Skin epidermis (tissue), 12 donors: Measurements from ENCODE around the gene HNF1B.
"Not testable (repeated sequence)": the region's sequence is repeated elsewhere in the genome, so short reads cannot be mapped to it uniquely, and the experiment has no call there.

ENCODE experiments used
- H3K27ac ChIP-seq, 21 experiments: fragments of 200-600 bp; sonication (generic) in 11 of 21; one replicate each; pipeline ENCODE4 v1.5.0; 2020; ENCODE audit warnings: mild to moderate bottlenecking in 3 of 21, inconsistent platforms in 2 of 21, moderate library complexity in 2 of 21
- H3K4me3 ChIP-seq, 7 experiments: fragments of 200-600 bp; sonication (generic) in 2 of 7; one replicate each; pipeline ENCODE4 v1.5.0; 2020; ENCODE audit warnings: inconsistent platforms in 2 of 7, mild to moderate bottlenecking in 2 of 7, moderate library complexity in 1 of 7

Gene HNF1B, protein sequence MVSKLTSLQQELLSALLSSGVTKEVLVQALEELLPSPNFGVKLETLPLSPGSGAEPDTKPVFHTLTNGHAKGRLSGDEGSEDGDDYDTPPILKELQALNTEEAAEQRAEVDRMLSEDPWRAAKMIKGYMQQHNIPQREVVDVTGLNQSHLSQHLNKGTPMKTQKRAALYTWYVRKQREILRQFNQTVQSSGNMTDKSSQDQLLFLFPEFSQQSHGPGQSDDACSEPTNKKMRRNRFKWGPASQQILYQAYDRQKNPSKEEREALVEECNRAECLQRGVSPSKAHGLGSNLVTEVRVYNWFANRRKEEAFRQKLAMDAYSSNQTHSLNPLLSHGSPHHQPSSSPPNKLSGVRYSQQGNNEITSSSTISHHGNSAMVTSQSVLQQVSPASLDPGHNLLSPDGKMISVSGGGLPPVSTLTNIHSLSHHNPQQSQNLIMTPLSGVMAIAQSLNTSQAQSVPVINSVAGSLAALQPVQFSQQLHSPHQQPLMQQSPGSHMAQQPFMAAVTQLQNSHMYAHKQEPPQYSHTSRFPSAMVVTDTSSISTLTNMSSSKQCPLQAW

DNA sequence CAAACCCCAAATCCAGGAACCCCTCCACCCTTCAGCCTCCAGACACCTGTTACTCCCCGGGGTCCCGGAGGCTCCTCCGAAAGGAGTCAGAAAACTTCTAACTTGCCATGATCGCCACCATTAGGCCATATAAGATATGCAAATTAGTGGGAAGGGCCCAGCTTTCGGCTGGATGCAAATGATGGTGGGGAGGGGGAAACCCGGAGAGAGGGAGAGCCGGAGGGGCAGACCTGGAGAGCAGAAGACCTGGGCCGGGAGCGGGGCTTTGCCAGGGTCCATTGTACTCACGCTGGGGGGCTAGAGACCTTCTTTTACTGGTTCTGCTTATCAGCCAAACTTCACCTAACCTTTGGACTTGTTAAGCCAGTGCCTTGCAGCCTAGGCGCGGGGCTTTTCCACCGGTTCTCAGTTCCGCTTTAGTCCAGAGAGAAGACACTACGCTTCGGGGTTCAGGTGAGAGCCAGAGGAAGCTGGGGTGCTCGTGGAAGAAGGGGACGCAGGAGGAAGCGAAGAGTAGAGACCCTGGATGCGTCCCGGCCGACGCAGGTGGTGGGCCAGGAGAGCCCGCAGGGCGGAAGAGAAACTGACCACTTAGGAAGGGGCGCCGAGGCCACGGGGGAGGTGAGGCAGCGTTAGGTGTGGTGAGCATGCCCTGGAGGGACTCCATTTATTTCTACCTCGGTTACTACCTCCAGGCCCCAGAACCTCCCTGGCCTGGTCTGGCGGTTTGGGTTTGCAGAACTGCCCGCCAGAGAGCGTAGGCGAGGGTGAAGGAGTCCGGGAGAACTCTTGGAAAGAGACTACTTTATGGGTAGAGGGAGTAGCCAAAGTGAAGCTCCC lies at the start of gene HNF1B:
HNF1B (minus strand) TSS at position 99 of the 840 bp plus-strand sequence. CDS start 175 bp downstream, outside the sequence.
- Histone ChIP-seq H3K4me3 (no peak within 1 kb of the TSS), H3K27ac (no peak within 1 kb of the TSS)

- no peak overlapping the region for H3K4me3 ChIP-seq
- no peak overlapping the region for H3K27ac ChIP-seq
Observed at GRCh38 chr17:37792787-37793186, 47.9 kb upstream of the HNF1B start.

- H3K27ac ChIP-seq = no peak overlapping the region
Observed at GRCh38 chr17:37791447-37792399, 46.9 kb upstream of the HNF1B start.

DNA sequence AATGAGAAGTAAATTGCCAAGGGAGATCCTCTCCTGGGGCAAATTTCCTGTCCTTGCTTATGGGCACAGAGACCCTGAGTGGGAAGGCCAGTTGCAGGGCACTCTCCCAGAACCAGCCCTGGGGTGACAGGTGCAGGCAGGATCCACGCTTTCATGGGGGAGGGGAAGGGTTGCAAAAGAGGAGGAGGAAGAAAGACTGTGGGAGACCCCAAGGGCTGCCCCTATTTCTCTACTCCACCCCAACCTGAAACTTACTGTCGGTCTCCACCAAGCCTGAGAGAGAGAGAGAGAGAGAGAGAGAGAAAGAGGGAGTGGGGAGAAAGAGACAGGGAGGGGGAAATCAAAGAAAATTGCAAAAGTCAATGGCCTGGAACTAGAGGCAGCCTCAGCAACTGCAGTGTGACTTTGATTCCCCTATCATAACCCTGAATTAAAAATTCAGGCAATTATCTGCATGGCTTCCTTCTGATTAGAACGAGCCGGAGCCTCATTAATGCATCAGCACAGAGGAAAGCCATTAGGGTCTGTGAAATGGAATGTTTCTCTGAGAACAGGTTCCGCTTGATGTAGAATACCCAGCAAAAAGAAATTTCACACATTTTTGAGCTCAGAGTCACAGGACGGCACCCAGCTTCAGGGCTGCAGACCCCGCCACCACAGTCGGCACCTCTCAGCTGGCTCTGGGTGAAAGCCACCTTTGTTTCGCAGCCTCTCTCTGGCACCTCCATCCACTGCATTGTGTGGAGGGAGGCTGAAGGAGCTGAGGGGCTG lies 45.1 kb upstream of the HNF1B start:
- no peak overlapping the region for H3K27ac ChIP-seq
- no peak overlapping the region for H3K4me3 ChIP-seq

More at GRCh38 chr17:37791447-37792399, 46.9 kb upstream of the HNF1B start:
- no peak overlapping the region for H3K4me3 ChIP-seq

DNA sequence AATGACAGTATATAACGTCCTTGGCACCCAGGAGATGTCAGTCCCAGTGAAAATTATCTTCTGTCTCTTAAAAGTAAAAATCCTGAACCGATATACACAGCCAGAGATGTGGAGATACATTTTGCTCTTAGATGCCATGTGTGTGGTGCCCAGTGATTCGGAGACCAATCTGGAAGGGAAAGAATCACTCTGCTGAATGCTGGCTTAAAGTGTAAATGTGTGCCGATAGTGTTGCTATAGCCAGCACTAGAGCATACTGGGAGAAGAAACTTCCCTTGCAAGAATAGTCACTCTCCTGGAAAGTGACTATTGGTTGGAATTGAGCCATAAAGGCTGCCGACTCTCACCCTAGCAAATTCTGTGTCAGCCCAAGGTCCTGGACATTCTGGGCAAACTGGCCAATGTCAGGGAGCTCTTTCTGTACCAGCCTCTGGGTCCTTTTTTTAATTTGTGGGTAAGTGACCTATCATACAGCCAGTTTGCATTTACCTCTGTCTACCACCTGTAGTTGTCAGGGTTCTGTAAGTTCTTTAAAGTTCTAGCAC lies 44.2 kb upstream of the HNF1B start:
- Histone ChIP-seq H3K4me3 (no peak overlapping the region), H3K27ac (no peak overlapping the region)

DNA sequence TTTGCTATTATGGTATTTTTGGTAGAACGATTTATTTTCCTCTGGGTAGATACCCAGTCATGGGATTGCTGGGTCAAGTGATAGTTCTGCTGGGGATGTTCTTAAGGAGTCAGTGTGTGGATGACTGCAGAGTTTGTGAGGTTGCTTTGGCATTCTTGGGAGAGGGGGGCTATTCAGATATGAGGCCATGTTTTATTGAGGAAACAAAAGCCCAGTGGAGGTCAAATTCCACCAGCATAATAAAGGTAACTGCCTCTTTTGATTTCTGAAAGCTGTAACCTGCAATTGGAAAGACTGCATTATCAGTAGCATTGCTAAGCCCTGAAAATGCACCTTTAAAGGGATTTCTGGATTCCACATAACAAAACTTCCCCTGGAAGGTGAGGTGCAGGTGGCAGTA lies 43.7 kb upstream of the HNF1B start:
- H3K4me3 ChIP-seq = no peak overlapping the region
- H3K27ac ChIP-seq = no peak overlapping the region

DNA sequence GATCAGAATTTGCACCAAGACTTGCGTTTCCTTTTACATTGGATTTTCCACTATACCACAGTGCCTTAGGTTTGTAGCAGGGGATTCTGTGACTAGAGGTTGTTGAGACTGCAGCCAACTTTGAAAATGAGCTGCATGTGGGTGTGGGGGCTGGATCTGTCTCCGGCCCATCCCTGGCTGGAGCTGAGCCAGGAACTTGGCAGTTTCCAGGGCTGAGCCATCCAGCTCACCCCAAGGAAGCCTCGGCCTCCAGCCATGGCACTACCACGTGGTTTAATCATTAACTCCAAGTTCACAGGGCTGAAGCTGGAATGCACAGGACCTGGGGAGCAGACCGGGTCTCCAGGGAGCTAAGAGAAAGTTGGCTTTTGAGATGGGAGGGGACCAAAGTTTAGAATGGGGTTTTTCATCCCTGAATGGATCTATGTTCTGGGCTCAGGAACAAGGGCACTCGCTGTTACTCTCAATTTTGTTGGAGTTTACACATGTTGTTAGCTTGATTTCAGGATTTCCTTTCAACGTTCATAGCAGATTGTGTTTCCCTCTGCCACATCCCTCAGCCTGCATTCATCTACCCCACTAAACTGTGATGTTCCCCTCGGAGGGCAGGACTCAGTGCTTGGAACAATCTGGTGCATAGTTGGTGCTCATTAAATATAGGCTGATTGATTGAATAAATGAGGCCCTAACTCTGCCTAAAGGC lies 42.3 kb upstream of the HNF1B start:
- Histone ChIP-seq H3K27ac (no peak overlapping the region), H3K4me3 (no peak overlapping the region)

GRCh38 chr17:37786481-37786880 lies 41.6 kb upstream of the HNF1B start:
- Histone ChIP-seq H3K27ac (no peak overlapping the region), H3K4me3 (no peak overlapping the region)

GRCh38 chr17:37782460-37782859 lies 37.6 kb upstream of the HNF1B start:
- H3K27ac ChIP-seq, H3K4me3 ChIP-seq: not testable (repeated sequence)

DNA sequence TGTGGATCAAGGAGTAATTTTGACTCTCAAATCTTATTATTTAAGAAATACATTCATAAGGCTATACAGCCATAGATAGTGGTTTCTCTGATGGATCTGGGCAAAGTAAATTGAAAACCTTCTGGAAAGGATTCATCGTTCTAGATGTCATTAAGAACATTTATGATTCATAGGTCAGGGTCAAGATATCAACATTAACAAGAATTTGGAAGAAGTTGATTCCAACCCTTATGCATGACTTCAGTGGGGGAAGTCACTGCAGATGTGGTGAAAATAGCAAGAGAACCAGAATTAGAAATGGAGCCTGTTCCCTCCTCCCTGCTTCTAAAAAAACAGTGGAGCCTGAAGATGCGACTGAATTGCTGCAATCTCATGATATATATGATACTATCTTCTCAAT lies 36.6 kb upstream of the HNF1B start:
- Histone ChIP-seq H3K27ac (no peak overlapping the region), H3K4me3 (no peak overlapping the region)

DNA sequence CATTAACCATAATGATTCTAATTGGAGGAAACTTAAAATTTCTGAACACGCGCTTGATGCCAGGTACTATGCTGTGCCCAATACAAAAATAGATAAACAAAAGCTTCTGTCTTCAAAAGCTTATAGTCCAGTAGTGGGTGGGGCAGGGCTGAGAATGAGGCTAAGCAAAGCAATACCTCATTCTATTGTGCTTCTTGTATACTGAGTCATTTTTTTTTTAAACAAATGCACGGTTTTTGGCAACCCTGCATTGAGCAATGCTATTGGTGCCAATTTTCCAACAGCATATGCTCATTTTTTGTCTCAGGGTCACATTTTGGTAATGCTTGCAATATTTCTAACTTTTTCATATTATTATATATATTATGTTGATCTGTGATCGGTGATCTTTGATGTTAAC lies 34.7 kb upstream of the HNF1B start:
- H3K4me3 ChIP-seq = no peak overlapping the region
- no peak overlapping the region for H3K27ac ChIP-seq

GRCh38 chr17:37774504-37774903 lies 29.6 kb upstream of the HNF1B start:
- H3K27ac ChIP-seq = no peak overlapping the region
- H3K4me3 ChIP-seq = no peak overlapping the region

DNA sequence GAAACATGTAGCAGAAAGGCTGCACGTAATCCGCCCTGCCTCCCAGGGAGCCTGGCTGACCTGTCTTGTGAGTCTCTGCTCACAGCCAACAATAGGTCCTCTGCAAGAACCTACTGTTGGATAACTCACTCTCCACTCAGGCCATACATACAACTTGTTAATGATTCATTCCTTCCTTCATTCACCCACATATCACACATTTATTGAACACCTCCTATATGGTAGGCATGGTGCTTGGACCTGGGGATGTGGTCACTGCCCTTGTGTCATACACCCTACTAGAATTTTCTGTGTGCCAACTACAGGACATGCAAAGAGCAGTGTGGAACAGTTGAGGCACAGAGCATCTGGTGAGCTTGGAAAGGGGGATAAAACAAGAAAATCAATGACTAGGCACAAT lies 28.1 kb upstream of the HNF1B start:
- H3K4me3 ChIP-seq = no peak overlapping the region
- no peak overlapping the region for H3K27ac ChIP-seq

DNA sequence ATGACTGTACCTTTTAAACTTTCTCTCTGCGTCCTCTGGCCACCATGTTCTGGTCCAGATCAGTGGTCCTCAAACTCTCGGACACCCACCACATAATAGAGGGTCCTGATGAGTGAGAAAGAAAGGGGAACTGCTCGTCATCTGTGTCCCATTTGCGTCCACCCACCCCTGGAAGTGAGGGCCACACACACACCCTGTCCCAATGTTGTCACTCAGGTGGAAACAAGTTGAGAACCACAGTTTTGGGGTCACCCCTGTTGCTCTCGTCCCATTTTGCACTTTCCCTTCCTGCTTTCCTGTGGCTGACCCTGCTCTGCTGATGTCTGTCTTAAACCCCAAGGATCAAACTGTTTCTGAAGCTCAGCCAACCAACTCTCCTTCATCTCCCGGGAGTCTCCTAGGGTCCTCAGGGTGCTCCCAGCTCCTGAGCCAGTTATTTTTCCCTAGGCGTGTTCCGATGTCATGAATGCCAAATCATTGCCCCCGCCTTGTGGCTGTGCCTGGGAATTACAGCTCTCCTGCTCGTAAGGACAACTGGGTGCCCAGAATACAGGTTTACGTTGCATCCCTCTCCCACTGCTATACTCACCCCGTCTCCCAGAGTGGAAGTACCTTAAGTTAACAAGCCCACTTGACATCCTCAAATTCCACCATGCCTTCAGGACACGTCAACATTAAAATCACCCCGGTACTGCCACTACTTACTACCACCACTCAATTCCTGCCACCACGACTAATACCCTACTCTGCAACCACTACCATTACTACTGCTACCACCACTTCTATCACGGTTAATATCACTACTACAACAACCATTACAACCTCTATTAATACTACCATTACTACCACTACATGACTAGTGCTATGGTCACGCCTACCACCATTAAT lies 26.0 kb upstream of the HNF1B start:
- Histone ChIP-seq H3K4me3 (no peak overlapping the region), H3K27ac (no peak overlapping the region)

GRCh38 chr17:37769050-37769449 lies 24.2 kb upstream of the HNF1B start:
- H3K27ac ChIP-seq = no peak overlapping the region
- H3K4me3 ChIP-seq = no peak overlapping the region

DNA sequence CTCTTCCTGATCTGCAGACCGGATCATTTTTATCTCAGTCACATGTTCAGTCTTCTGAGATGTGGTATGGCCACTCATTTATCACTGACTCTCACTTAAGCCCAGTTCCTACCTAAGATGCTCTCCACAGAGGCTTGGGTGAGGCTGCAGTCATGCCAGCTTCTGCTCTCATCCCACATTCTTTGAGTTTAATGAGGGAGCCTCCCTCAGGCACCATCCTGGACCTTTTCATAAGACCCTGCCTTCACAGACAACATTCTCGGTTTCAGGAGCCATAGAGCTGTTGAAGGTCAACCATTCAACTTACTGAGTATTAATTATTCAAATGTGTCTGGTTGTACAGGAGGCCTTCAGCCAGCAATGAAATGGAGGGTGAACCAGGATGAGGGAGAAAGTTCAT lies 23.6 kb upstream of the HNF1B start:
- no peak overlapping the region for H3K27ac ChIP-seq
- H3K4me3 ChIP-seq = no peak overlapping the region

DNA sequence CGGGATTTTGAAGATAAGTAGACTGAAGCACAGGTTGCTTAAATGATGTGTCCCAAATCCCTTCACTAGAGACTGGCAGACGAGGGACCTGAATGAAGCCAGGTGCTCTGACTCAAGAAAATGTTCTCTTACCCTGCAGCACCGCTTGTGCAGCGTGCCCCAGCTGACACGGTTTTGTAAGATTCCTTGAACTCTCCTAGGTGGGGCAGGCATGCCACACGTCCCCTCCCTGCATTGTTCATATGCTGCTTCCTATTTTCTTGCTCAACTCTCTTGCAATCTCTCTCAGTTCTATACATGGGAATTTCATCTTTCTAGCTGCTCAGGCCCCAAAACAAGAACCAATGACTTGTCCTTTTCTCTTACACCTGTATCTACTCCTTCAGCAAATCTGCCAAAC lies 22.1 kb upstream of the HNF1B start:
- no peak overlapping the region for H3K27ac ChIP-seq
- no peak overlapping the region for H3K4me3 ChIP-seq
